GM23338 (cell line): ENCODE results near the gene DIAPH3. TPM values are rescaled to one million over a fixed set of nuclear protein-coding genes. Genes with fewer than 3 reads are reported as not detected.

Experiments
- ATAC-seq: fragments of 200-7000 bp; cut with Tn5 transposase; 3 replicates; pipeline ENCODE4 v1.9.1; 2020
- DNase-seq: peaks from one replicate; pipeline ENCODE4 v3.0.0-alpha.2; 2015; ENCODE audit warnings: low spot score
- H2AFZ ChIP-seq: fragments of 200-600 bp; sonication (generic); 2 replicates; pipeline ENCODE4 v1.8.0; 2016; ENCODE audit warnings: antibody characterized with exemption, mild to moderate bottlenecking, moderate library complexity
- H3F3A ChIP-seq: fragments of 200-600 bp; sonication (generic); replicated peaks from 2 replicates; pipeline ENCODE4 v1.8.0; 2017; ENCODE audit warnings: antibody characterized with exemption, mixed run types, low read depth
- H3K27ac ChIP-seq: fragments of 200-600 bp; sonication (generic); 2 replicates; pipeline ENCODE4 v1.6.1; 2016; ENCODE audit warnings: low read depth
- H3K27me3 ChIP-seq: fragments of 200-600 bp; sonication (generic); 2 replicates; pipeline ENCODE4 v1.8.0; 2016; ENCODE audit warnings: mild to moderate bottlenecking, mixed run types, moderate library complexity; ENCODE audit not compliant: insufficient read depth
- H3K36me3 ChIP-seq: fragments of 200-600 bp; sonication (generic); 2 replicates; pipeline ENCODE4 v1.8.0; 2016; ENCODE audit warnings: mild to moderate bottlenecking; ENCODE audit not compliant: insufficient read depth
- H3K4me1 ChIP-seq: fragments of 200-600 bp; sonication (generic); 2 replicates; pipeline ENCODE4 v1.8.0; 2016; ENCODE audit warnings: mild to moderate bottlenecking, moderate library complexity; ENCODE audit not compliant: insufficient read depth
- H3K4me2 ChIP-seq: fragments of 200-600 bp; sonication (generic); 2 replicates; pipeline ENCODE4 v1.7.1; 2017; ENCODE audit warnings: mixed run types
- H3K4me3 ChIP-seq: fragments of 200-600 bp; sonication (generic); 2 replicates; pipeline ENCODE4 v1.6.1; 2016; ENCODE audit warnings: mixed run types
- H3K79me2 ChIP-seq: fragments of 200-600 bp; sonication (generic); replicated peaks from 2 replicates; pipeline ENCODE4 v1.8.0; 2017; ENCODE audit warnings: mild to moderate bottlenecking; ENCODE audit not compliant: insufficient read depth
- H3K9me2 ChIP-seq: fragments of 200-600 bp; sonication (generic); 2 replicates; pipeline ENCODE4 v1.8.0; 2017; ENCODE audit not compliant: insufficient read depth
- H4K20me1 ChIP-seq: fragments of 200-600 bp; sonication (generic); replicated peaks from 2 replicates; pipeline ENCODE4 v1.8.0; 2017; ENCODE audit warnings: mild to moderate bottlenecking; ENCODE audit not compliant: insufficient read depth
- H3K27ac Mint-ChIP-seq: 2 replicates; pipeline ENCODE4 v1.8.0; 2020; ENCODE audit warnings: inconsistent platforms, mild to moderate bottlenecking, moderate library complexity, mixed read lengths
- H3K27me3 Mint-ChIP-seq: 3 replicates; pipeline ENCODE4 v1.8.0; 2022; ENCODE audit warnings: low read depth, mild to moderate bottlenecking, moderate library complexity, mixed read lengths, inconsistent platforms; ENCODE audit not compliant: insufficient read depth, poor library complexity
- H3K36me3 Mint-ChIP-seq: 3 replicates; pipeline ENCODE4 v1.8.0; 2021; ENCODE audit warnings: low read depth, mild to moderate bottlenecking, inconsistent platforms, moderate library complexity, mixed read lengths
- H3K4me1 Mint-ChIP-seq: 3 replicates; pipeline ENCODE4 v1.8.0; 2020; ENCODE audit warnings: mild to moderate bottlenecking, inconsistent platforms, mixed read lengths
- H3K4me3 Mint-ChIP-seq: 3 replicates; pipeline ENCODE4 v1.8.0; 2021; ENCODE audit warnings: moderate library complexity, mild to moderate bottlenecking, inconsistent platforms, mixed read lengths
- H3K9me3 Mint-ChIP-seq: 3 replicates; pipeline ENCODE4 v1.8.0; 2020; ENCODE audit warnings: moderate library complexity, mild to moderate bottlenecking, inconsistent platforms, mixed read lengths
- CREB1 ChIP-seq: fragments of 250-450 bp; sonication (Bioruptor Pico); IDR thresholded peaks from 2 replicates; pipeline ENCODE4 v1.5.0; 2020; ENCODE audit warnings: low read depth, mild to moderate bottlenecking, moderate library complexity
- ETS1 ChIP-seq: IDR thresholded peaks from 2 replicates; pipeline ENCODE4 v1.6.1; 2016; ENCODE audit warnings: antibody characterized with exemption
- EZH2 ChIP-seq: fragments of 200-600 bp; sonication (generic); IDR thresholded peaks from one replicate; pipeline ENCODE4 v1.8.0; 2017; ENCODE audit warnings: antibody characterized with exemption, mild to moderate bottlenecking, low read depth; ENCODE audit not compliant: unreplicated experiment
- EZH2phosphoT487 ChIP-seq: fragments of 200-600 bp; sonication (generic); IDR thresholded peaks from one replicate; pipeline ENCODE4 v1.8.1; 2018; ENCODE audit warnings: antibody characterized with exemption; ENCODE audit not compliant: unreplicated experiment
- JUNB ChIP-seq: IDR thresholded peaks from one replicate; pipeline ENCODE4 v1.6.1; 2016; ENCODE audit warnings: antibody characterized with exemption; ENCODE audit not compliant: unreplicated experiment
- NANOG ChIP-seq: IDR thresholded peaks from 2 replicates; pipeline ENCODE4 v1.6.1; 2016; ENCODE audit warnings: antibody characterized with exemption, borderline replicate concordance
- POLR2AphosphoS5 ChIP-seq: IDR thresholded peaks from 2 replicates; pipeline ENCODE4 v1.6.1; 2016; ENCODE audit warnings: antibody characterized with exemption, low read depth
- STAT1 ChIP-seq: IDR thresholded peaks from one replicate; pipeline ENCODE4 v1.6.1; 2016; ENCODE audit warnings: antibody characterized with exemption; ENCODE audit not compliant: unreplicated experiment
- ZNF114 ChIP-seq: fragments of 250-450 bp; sonication (Bioruptor Pico); IDR thresholded peaks from 2 replicates; pipeline ENCODE4 v1.5.0; 2020; ENCODE audit warnings: mild to moderate bottlenecking, moderate library complexity
- ZNF331 ChIP-seq: fragments of 250-450 bp; sonication (Bioruptor Pico); IDR thresholded peaks from 2 replicates; pipeline ENCODE4 v1.5.0; 2020; ENCODE audit warnings: low read depth, mild to moderate bottlenecking, moderate library complexity
- ZNF462 ChIP-seq: fragments of 250-450 bp; sonication (Bioruptor Pico); IDR thresholded peaks from 2 replicates; pipeline ENCODE4 v1.5.0; 2020; ENCODE audit warnings: mild to moderate bottlenecking, moderate library complexity
- polyA plus RNA-seq: library from polyadenylated mRNA; unstranded; fragments of >200 nt; fragmentation: Nextera tagmentation; extraction: Ambion mirVana; gene quantifications from 2 replicates; pipeline ENCODE4 v1.2.1, GENCODE V29; 2016
- total RNA-seq: library from RNA; depleted of rRNA; stranded (reverse); fragments of >200 nt; shearing (Covaris generic); gene quantifications from 2 replicates; pipeline ENCODE4 v1.2.3, GENCODE V29; 2014
- TF ChIP-seq, protein P1 (sequence below): IDR thresholded peaks from one replicate; pipeline ENCODE4 v1.6.1; 2018; ENCODE audit warnings: antibody characterized with exemption; ENCODE audit not compliant: unreplicated experiment

The DIAPH3 gene
- total and polyA plus RNA-seq, 2 experiments from 2014 or later = 23.4 to 30.2 TPM

GRCh38 chr13:60182907-60183306 is 19.2 kb upstream of the DIAPH3 start:
- Histone ChIP-seq H2AFZ (no peak overlapping the region), H3K27ac (no peak overlapping the region), H3K4me3 (no peak overlapping the region), H3K4me2 (no peak overlapping the region), H4K20me1 (no peaks in the 10 kb centered on the region), H3F3A (no peaks in the 10 kb centered on the region), H3K27me3 (no peaks in the 10 kb centered on the region), H3K36me3 (no peaks in the 10 kb centered on the region), H3K4me1 (no peaks in the 10 kb centered on the region), H3K9me2 (no peaks in the 10 kb centered on the region), H3K79me2 (no peaks in the 10 kb centered on the region)
- Mint-ChIP-seq H3K9me3 (no peaks in the 10 kb centered on the region), H3K27ac (no peak overlapping the region), H3K4me1 (no peaks in the 10 kb centered on the region), H3K27me3 (no peaks in the 10 kb centered on the region), H3K36me3 (no peaks in the 10 kb centered on the region), H3K4me3 (no peak overlapping the region)
- TF ChIP-seq CREB1 (CRISPR knock-in tag) (no peak), ZNF462 (CRISPR knock-in tag) (no peak), EZH2 (no peak), POLR2AphosphoS5 (no peak), EZH2phosphoT487 (no peak), STAT1 (no peak), NANOG (no peak), ETS1 (no peak), ZNF331 (CRISPR knock-in tag) (no peak), JUNB (no peak), ZNF114 (CRISPR knock-in tag) (no peak)
- TF ChIP-seq, protein P1, sequence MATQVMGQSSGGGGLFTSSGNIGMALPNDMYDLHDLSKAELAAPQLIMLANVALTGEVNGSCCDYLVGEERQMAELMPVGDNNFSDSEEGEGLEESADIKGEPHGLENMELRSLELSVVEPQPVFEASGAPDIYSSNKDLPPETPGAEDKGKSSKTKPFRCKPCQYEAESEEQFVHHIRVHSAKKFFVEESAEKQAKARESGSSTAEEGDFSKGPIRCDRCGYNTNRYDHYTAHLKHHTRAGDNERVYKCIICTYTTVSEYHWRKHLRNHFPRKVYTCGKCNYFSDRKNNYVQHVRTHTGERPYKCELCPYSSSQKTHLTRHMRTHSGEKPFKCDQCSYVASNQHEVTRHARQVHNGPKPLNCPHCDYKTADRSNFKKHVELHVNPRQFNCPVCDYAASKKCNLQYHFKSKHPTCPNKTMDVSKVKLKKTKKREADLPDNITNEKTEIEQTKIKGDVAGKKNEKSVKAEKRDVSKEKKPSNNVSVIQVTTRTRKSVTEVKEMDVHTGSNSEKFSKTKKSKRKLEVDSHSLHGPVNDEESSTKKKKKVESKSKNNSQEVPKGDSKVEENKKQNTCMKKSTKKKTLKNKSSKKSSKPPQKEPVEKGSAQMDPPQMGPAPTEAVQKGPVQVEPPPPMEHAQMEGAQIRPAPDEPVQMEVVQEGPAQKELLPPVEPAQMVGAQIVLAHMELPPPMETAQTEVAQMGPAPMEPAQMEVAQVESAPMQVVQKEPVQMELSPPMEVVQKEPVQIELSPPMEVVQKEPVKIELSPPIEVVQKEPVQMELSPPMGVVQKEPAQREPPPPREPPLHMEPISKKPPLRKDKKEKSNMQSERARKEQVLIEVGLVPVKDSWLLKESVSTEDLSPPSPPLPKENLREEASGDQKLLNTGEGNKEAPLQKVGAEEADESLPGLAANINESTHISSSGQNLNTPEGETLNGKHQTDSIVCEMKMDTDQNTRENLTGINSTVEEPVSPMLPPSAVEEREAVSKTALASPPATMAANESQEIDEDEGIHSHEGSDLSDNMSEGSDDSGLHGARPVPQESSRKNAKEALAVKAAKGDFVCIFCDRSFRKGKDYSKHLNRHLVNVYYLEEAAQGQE = no peak
- ATAC-seq = no peak
- DNase-seq = no peak
